Right kidney (tissue), 1 donor: ENCODE data around the gene MAPK8IP2.

Source experiments
- DNase-seq: peaks from one replicate; pipeline ENCODE4 v3.0.0-alpha.2; 2016

MAPK8IP2 gene

GRCh38 chr22:50575426-50575941, 25.1 kb upstream of the MAPK8IP2 start:
- no peak for DNase-seq

- no peak for DNase-seq
Measured at GRCh38 chr22:50576070-50576469, 24.5 kb upstream of the MAPK8IP2 start.

GRCh38 chr22:50576806-50577696, 23.5 kb upstream of the MAPK8IP2 start:
- no peak for DNase-seq

- DNase-seq, result no peak
Measured at GRCh38 chr22:50577697-50577986, 23.0 kb upstream of the MAPK8IP2 start.

GRCh38 chr22:50577987-50578775, 22.4 kb upstream of the MAPK8IP2 start, which contains the start of gene CPT1B:
Gene CPT1B, minus strand, starts transcription at chr22:50578427. Its CDS starts 512 bp downstream, at chr22:50577915.
- no peak for DNase-seq

GRCh38 chr22:50578776-50579310, 21.8 kb upstream of the MAPK8IP2 start:
- no peak for DNase-seq

GRCh38 chr22:50579752-50580151, 20.8 kb upstream of the MAPK8IP2 start:
- DNase-seq, result no peak

GRCh38 chr22:50581031-50581949, 19.3 kb upstream of the MAPK8IP2 start:
- DNase-seq, result no peak

GRCh38 chr22:50581950-50582492, 18.6 kb upstream of the MAPK8IP2 start:
- DNase-seq, result no peak

- peak; percentile 99 for DNase-seq
Measured at GRCh38 chr22:50582493-50583293, 17.9 kb upstream of the MAPK8IP2 start, which contains the start of gene CHKB. Gene CHKB, minus strand, starts transcription at chr22:50582849. Its CDS starts 68 bp downstream, at chr22:50582781.

GRCh38 chr22:50583294-50583861, 17.2 kb upstream of the MAPK8IP2 start:
- peak; percentile 95 for DNase-seq

GRCh38 chr22:50584106-50585096, 16.2 kb upstream of the MAPK8IP2 start:
- DNase-seq, result no peak

- DNase-seq, result no peak
Measured at GRCh38 chr22:50585238-50585637, 15.4 kb upstream of the MAPK8IP2 start.

GRCh38 chr22:50585781-50586180, 14.8 kb upstream of the MAPK8IP2 start:
- DNase-seq, result no peak

GRCh38 chr22:50586416-50586815, 14.2 kb upstream of the MAPK8IP2 start:
- no peak for DNase-seq

GRCh38 chr22:50587407-50587806, 13.2 kb upstream of the MAPK8IP2 start:
- no peak for DNase-seq

- no peak for DNase-seq
Measured at GRCh38 chr22:50595189-50595588, 5.4 kb upstream of the MAPK8IP2 start.

GRCh38 chr22:50597097-50597496, 3.5 kb upstream of the MAPK8IP2 start:
- no peak for DNase-seq
